ENCODE results near the gene KIAA1217.

The KIAA1217 gene

DNA sequence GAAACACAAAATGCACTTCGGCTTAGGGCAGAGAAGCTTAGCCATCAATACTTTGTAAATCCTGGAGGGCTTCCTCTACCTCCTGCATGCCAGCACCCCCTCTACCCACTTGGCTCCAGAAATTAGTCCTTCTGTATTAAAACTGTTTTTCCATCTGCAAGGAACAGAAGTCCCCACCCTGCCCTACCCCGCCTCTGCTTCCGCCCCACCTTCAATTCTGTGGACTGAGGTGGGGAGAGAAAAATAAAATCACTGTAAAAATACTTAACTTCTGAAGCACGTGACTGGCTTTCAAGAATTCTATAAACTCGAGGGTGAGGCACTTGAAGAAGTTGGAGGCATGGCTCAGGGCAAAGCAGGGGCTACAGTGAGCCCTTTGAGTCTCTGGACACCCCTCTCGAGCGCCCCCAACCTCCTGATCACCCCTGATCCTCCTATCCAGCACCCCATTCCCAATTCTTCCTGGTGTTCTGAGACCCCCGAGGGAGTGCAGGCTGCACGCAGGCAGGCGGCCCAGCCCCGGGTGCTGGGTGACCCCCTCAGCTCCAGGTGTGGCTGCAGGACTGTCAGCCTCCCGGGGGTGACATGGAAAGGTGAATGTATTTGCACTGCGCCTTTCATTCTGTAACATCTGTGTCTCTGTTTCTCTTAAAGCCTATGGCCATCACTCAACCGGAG, 7.3 kb upstream of the KIAA1217 start:
- TF ChIP-seq, protein P1, sequence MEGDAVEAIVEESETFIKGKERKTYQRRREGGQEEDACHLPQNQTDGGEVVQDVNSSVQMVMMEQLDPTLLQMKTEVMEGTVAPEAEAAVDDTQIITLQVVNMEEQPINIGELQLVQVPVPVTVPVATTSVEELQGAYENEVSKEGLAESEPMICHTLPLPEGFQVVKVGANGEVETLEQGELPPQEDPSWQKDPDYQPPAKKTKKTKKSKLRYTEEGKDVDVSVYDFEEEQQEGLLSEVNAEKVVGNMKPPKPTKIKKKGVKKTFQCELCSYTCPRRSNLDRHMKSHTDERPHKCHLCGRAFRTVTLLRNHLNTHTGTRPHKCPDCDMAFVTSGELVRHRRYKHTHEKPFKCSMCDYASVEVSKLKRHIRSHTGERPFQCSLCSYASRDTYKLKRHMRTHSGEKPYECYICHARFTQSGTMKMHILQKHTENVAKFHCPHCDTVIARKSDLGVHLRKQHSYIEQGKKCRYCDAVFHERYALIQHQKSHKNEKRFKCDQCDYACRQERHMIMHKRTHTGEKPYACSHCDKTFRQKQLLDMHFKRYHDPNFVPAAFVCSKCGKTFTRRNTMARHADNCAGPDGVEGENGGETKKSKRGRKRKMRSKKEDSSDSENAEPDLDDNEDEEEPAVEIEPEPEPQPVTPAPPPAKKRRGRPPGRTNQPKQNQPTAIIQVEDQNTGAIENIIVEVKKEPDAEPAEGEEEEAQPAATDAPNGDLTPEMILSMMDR (IDR thresholded peaks at IDR 0.05; ENCODE audit: low read depth, low read length, missing control alignments) = no peak
- H3K4me3 ChIP-seq (replicated peaks; ENCODE audit: low read depth, low read length) = no peak overlapping the region
- no peak for DNase-seq (ENCODE audit: extremely low read depth, low read depth)

DNA sequence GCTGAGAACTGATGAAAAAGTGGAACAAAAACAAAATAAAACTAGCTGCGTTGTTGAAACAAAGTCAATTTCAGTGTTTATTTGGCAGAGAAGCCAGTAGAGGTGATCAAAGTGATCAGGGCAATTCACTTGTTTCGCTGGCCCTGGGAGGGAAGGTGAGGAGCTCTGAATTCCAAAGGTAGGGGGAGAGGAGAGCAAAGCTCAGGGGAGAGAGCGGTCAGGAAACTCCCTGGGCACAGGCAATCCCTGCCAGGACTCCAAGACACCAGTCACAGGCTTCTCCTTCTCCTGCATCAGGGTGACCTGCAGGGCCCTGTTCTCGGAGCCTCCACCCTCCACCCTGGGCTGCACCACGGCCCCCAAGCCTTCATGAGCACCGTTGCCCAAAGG, 6.8 kb upstream of the KIAA1217 start:
- TF ChIP-seq, protein P1 (IDR thresholded peaks at IDR 0.05; ENCODE audit: low read depth, low read length, missing control alignments) = no peak
- H3K4me3 ChIP-seq (replicated peaks; ENCODE audit: low read depth, low read length) = no peak overlapping the region
- DNase-seq (ENCODE audit: extremely low read depth, low read depth) = no peak

DNA sequence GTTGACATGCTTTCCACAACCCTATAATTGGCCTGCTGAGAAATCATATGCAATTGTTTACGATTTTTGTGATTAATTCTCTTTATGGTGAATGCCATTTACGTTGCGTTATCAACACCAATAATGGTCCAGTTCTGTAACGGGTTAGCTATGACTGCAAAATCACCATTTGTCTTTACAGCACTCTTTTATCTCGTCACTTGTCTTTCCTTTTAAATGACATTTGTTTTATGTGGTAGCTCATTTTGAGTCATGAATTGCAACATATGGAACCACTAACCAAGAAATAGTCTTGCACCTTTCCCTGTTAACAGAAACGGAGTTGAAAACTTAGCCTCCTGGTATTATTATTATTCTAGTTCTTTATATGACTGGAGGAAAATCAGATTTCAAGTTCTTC, 3.1 kb upstream of the KIAA1217 start:
- DNase-seq (ENCODE audit: extremely low read depth, low read depth) = no peak
- TF ChIP-seq, protein P1 (IDR thresholded peaks at IDR 0.05; ENCODE audit: low read depth, low read length, missing control alignments) = no peak
- H3K4me3 ChIP-seq (replicated peaks; ENCODE audit: low read depth, low read length) = no peak overlapping the region

DNA sequence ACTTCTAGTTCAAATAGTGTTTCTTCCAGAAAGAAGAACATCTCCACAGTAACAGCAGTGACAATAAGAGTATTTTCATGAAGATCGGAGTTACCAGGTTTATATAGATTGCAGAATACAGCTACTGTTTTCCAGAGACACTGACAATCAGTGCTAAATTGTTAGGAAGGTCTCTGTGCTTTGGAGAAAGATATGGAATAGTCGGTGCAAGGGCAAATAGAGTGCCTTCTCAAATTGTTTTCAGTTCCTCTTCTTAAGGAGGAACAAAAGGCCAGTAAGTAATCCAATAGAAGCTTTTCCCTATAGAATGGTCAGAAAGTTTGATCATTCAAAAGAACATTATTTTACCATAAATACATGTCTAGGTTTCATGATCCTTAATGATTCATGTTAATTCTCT, 2.6 kb upstream of the KIAA1217 start:
- H3K4me3 ChIP-seq (replicated peaks; ENCODE audit: low read depth, low read length) = no peak overlapping the region
- TF ChIP-seq, protein P1 (IDR thresholded peaks at IDR 0.05; ENCODE audit: low read depth, low read length, missing control alignments) = no peak
- DNase-seq (ENCODE audit: extremely low read depth, low read depth) = no peak

DNA sequence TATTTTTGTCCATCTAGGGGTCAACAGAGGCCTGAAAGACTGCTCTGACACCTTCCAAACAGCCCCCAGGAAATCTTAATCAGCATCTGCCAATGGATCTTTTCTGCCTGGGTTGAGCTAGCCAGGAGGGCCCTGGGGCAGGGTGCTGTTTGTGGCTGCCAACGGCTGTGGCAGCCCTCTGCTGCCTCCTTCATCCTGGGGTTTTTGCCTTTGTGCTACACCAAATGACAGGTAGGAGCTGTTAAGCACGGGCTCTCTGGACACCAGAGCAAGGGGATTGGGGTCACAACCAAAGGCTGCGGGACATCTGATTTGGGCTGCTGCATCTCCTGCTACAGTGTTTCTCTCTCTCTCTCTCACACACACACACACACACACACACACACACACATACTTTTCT, 2.0 kb upstream of the KIAA1217 start:
- TF ChIP-seq, protein P1 (IDR thresholded peaks at IDR 0.05; ENCODE audit: low read depth, low read length, missing control alignments) = no peak
- no peak for DNase-seq (ENCODE audit: extremely low read depth, low read depth)
- H3K4me3 ChIP-seq (replicated peaks; ENCODE audit: low read depth, low read length) = no peak overlapping the region

DNA sequence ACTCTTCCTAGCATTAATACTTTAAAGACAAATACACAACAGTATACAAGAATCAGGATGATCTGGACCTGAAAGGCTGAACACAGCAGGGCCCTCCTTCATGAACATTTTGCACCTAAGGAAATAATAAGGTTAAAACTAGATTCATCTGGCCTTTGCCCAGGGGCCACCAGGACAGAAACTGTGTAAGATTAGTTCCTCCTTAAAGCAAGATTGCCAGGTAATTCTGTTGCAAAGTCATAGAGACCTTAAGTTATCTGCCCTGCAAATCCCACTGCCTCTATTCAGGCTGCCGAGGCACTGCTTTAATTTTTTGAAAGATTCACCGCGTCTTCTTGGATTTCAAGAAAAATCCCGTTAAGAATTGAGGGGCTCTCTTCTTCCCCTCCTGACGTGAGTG, 1.6 kb upstream of the KIAA1217 start:
- H3K4me3 ChIP-seq (replicated peaks; ENCODE audit: low read depth, low read length) = no peak overlapping the region
- TF ChIP-seq, protein P1 (IDR thresholded peaks at IDR 0.05; ENCODE audit: low read depth, low read length, missing control alignments) = no peak
- no peak for DNase-seq (ENCODE audit: extremely low read depth, low read depth)

Measured in HFF-Myc (cell line).